Glutamatergic neuron (in vitro differentiated cells): ENCODE results near the gene GAPVD1. TPM values are rescaled to one million over a fixed set of nuclear protein-coding genes. Genes with fewer than 3 reads are reported as not detected.

Experiments
- DNase-seq: peaks from one replicate; pipeline ENCODE4 v3.0.0; 2022
- H3K27ac Mint-ChIP-seq: one replicate; pipeline ENCODE4 v1.8.0; 2020; ENCODE audit warnings: mild to moderate bottlenecking, mixed read lengths, inconsistent platforms; ENCODE audit not compliant: unreplicated experiment
- H3K27me3 Mint-ChIP-seq: one replicate; pipeline ENCODE4 v1.8.0; 2020; ENCODE audit warnings: mild to moderate bottlenecking, moderate library complexity, mixed read lengths, inconsistent platforms; ENCODE audit not compliant: unreplicated experiment
- H3K36me3 Mint-ChIP-seq: one replicate; pipeline ENCODE4 v1.8.0; 2020; ENCODE audit warnings: mild to moderate bottlenecking, mixed read lengths, inconsistent platforms; ENCODE audit not compliant: unreplicated experiment
- H3K4me1 Mint-ChIP-seq: one replicate; pipeline ENCODE4 v1.8.0; 2020; ENCODE audit warnings: mild to moderate bottlenecking, low read depth, mixed read lengths, inconsistent platforms; ENCODE audit not compliant: unreplicated experiment
- H3K4me3 Mint-ChIP-seq: one replicate; pipeline ENCODE4 v1.8.0; 2020; ENCODE audit warnings: mild to moderate bottlenecking, mixed read lengths, inconsistent platforms; ENCODE audit not compliant: unreplicated experiment
- H3K9me3 Mint-ChIP-seq: one replicate; pipeline ENCODE4 v1.8.0; 2020; ENCODE audit warnings: mild to moderate bottlenecking, moderate library complexity, mixed read lengths, inconsistent platforms; ENCODE audit not compliant: unreplicated experiment
- CTCF ChIP-seq: fragments of 200-600 bp; sonication (generic); IDR thresholded peaks from one replicate; pipeline ENCODE4 v1.5.0; 2021; ENCODE audit not compliant: partially characterized antibody, unreplicated experiment
- total RNA-seq: library from RNA; stranded (reverse); fragmentation: NEBNext Ultra II Directional; extraction: Animal tissue kit (Norgen Biotek cat#: 25700); gene quantifications from one replicate; pipeline ENCODE4 v1.2.1, GENCODE V29; 2021; ENCODE audit not compliant: unreplicated experiment

Gene GAPVD1
- total RNA-seq, 1 donor from 2014 or later: 59.2 TPM

DNA sequence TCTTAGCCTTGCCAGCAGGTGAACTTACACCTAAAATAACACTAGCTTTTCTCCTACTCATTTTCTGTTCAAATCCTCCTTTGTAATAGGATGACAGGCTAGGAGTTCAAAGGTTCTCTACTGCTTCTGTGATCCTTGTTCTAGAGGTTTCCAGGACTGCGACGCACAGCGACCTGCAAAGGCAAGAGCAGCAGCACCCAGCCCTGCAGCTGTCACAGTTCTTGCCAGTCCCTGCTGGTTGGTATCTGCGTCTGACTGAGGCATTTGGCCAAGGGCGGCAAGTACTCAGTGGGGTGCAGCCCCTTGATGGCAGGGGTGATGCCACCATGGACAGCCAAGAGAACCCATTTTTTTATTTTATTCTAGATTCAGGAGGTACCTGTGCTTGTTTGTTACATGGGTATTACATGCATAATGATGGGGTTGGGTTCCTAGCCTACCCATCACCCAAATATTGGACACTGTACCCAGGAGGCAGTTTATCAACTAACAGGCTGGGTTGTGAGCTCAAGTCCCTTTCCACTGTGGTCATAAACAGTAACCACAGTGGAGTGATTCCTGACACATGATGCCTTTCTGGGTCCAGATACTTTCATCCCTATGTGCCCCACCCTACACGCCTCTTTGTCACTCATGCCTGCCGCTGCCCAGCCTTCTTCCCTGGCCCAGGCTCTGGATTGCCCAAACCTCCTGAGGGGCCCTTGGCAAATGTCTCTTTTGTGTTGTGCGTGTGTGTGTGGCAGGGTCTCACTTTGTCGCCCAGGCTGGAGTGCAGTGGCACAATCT lies 111.0 kb downstream of the GAPVD1 start:
- H3K27ac Mint-ChIP-seq: no peak overlapping the region
- peaks cover 8% of the 10 kb centered on the region for H3K4me1 Mint-ChIP-seq

GRCh38 chr9:125374443-125375309 lies 113.0 kb downstream of the GAPVD1 start:
- H3K4me1 Mint-ChIP-seq: peaks cover 16% of the 10 kb centered on the region
- H3K36me3 Mint-ChIP-seq: no peaks in the 10 kb centered on the region
- TF ChIP-seq CTCF: peak; percentile 58
- H3K9me3 Mint-ChIP-seq: peaks cover 4% of the 10 kb centered on the region
- peak; percentile 87 for DNase-seq
- H3K27me3 Mint-ChIP-seq: peaks cover 1% of the 10 kb centered on the region
- H3K4me3 Mint-ChIP-seq: peak overlapping the region; percentile 63
- no peak overlapping the region for H3K27ac Mint-ChIP-seq

More for the DNA sequence above, 111.0 kb downstream of the GAPVD1 start:
- no peak for DNase-seq
- no peaks in the 10 kb centered on the region for H3K36me3 Mint-ChIP-seq
- no peak for TF ChIP-seq CTCF
- peaks cover 4% of the 10 kb centered on the region for H3K9me3 Mint-ChIP-seq
- peaks cover 1% of the 10 kb centered on the region for H3K27me3 Mint-ChIP-seq
- no peak overlapping the region for H3K4me3 Mint-ChIP-seq

DNA sequence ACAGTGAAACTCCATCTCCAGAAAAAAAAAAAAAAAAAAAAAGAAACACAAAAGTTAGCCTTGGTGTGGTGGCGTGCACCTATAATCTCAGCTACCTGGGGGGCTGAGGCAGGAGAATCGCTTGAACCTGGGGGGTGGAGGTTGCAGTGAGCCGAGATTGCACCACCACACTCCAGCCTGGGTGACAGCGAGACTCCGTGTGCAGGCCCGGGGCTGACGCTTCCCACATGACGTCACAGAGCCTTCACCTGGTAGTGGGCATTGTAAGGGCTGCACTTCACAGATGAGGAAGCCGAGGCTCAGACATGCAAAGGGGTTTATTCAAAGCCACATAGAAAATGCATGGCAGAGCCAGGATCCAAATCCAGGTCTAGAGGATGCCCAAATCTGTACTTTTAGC lies 114.2 kb downstream of the GAPVD1 start:
- no peak overlapping the region for H3K4me3 Mint-ChIP-seq
- peaks cover 14% of the 10 kb centered on the region for H3K4me1 Mint-ChIP-seq
- H3K9me3 Mint-ChIP-seq: peaks cover 1% of the 10 kb centered on the region
- no peaks in the 10 kb centered on the region for H3K36me3 Mint-ChIP-seq
- TF ChIP-seq CTCF: no peak
- peaks cover 1% of the 10 kb centered on the region for H3K27me3 Mint-ChIP-seq
- no peak for DNase-seq
- H3K27ac Mint-ChIP-seq: no peak overlapping the region

DNA sequence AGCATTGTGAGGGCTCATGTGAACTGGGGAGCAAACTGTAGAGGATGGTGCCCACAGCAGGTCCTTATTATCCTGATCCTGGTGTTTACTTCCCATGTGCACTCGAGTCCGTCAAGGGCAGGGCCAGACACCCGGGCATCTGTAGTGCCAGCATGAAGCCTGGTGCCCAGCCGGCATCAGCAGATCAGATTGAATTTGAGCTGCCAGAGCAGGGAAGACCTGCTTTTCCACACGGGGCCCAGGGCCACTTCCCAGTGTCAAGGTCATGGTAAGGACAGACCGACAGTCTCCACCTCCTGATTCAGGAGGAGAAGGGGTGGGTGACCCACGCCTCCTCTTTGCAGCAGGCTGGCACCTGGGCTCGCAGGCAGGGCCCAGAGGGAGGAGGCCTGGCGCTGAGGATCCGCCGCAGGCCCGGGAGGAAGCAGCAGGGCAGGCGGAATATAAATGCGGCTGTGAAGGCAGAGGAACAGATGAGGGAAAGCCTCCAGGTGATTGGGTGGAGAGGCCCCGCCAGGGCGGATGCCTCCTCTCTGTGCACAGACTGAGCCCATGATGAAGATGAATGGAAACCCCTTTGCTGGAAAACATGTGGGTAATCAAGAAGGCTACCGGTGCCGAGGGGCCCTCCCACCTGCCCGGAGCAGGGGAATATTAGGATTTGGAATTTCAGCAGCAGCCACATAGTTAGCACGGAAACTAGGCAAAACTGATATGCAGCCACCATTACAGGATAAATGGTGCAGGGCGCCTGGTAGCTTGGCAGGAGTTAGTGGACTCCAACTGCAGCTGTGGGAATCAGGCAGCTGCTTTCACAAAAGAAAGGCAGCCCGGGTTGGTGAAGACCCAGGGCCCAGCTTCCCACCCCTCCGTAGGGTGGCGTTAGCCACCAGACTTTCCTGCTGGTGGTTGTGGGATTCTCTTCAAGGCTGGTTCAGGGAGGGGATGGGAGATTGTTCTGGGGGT lies 114.9 kb downstream of the GAPVD1 start:
- Mint-ChIP-seq H3K27me3 (peaks cover 1% of the 10 kb centered on the region), H3K36me3 (no peaks in the 10 kb centered on the region), H3K4me1 (peaks cover 14% of the 10 kb centered on the region), H3K4me3 (peak overlapping the region; percentile 30), H3K27ac (no peak overlapping the region), H3K9me3 (peaks cover 1% of the 10 kb centered on the region)
- TF ChIP-seq CTCF: no peak
- no peak for DNase-seq
